IMR-90 (cell line): ENCODE measurements around the gene HDGFL3. TPM values are rescaled to one million over a fixed set of nuclear protein-coding genes. Genes with fewer than 3 reads are reported as not detected.

Experiments used
- ATAC-seq: fragments of 200-7000 bp; cut with Tn5 transposase; 2 replicates; pipeline ENCODE4 v1.9.1; 2020; ENCODE audit warnings: low read depth, mild to moderate bottlenecking, moderate library complexity
- BruUV-seq: library from RNA; stranded (reverse); fragments of 400-500 nt; replicated peaks from 2 replicates; lab custom pipeline; 2021; lab: Mats Ljungman, UMichigan
- CTCF ChIA-PET: fragments of 300-600 bp; formaldehyde crosslinking; extraction: SDS; loops from one replicate; lab custom pipeline; 2021; ENCODE audit warnings: antibody characterized with exemption; lab: Yijun Ruan, JAX
- POLR2A ChIA-PET: fragments of 300-600 bp; sonication (Branson Sonifier 250); formaldehyde crosslinking; loops from one replicate; lab custom pipeline; 2022; ENCODE audit warnings: antibody characterized with exemption; ENCODE audit not compliant: unreplicated experiment; lab: Charles Lee
- DNase-seq: peaks from one replicate; pipeline ENCODE4 v3.0.0; 2013
- H2AFZ ChIP-seq: replicated peaks from 2 replicates; pipeline ENCODE3; 2013; ENCODE audit warnings: low read length, mild to moderate bottlenecking; ENCODE audit not compliant: poor library complexity
- H2AK5ac ChIP-seq: 2 replicates; pipeline ENCODE4 v1.6.1; 2013; ENCODE audit warnings: low read depth, low read length, inconsistent platforms
- H2AK9ac ChIP-seq: replicated peaks from 2 replicates; pipeline ENCODE3; 2013; ENCODE audit warnings: mild to moderate bottlenecking, low read depth, low read length, moderate library complexity; ENCODE audit not compliant: poor library complexity
- H2BK120ac ChIP-seq: 2 replicates; pipeline ENCODE4 v1.6.1; 2013; ENCODE audit warnings: low read depth, low read length, inconsistent platforms
- H2BK15ac ChIP-seq: 3 replicates; pipeline ENCODE4 v1.6.1; 2013; ENCODE audit warnings: low read depth, low read length, inconsistent platforms
- H2BK20ac ChIP-seq: 2 replicates; pipeline ENCODE4 v1.6.1; 2013; ENCODE audit warnings: low read depth, mild to moderate bottlenecking, inconsistent platforms, low read length, moderate library complexity
- H2BK5ac ChIP-seq: 2 replicates; pipeline ENCODE4 v1.6.1; 2013; ENCODE audit warnings: mild to moderate bottlenecking, low read depth, low read length, inconsistent platforms; ENCODE audit not compliant: poor library complexity, severe bottlenecking
- H3K14ac ChIP-seq: replicated peaks from 2 replicates; pipeline ENCODE4 v1.6.1; 2013; ENCODE audit warnings: low read depth, low read length, inconsistent platforms
- H3K18ac ChIP-seq: 2 replicates; pipeline ENCODE4 v1.6.1; 2013; ENCODE audit warnings: low read depth, low read length, control low read depth
- H3K23ac ChIP-seq: 2 replicates; pipeline ENCODE4 v1.6.1; 2013; ENCODE audit warnings: low read depth, low read length, inconsistent platforms
- H3K27ac ChIP-seq: 2 replicates; pipeline ENCODE4 v1.5.1; 2013; ENCODE audit warnings: mild to moderate bottlenecking, control low read depth, low read length; ENCODE audit not compliant: insufficient read depth
- H3K27me3 ChIP-seq: 2 replicates; pipeline ENCODE4 v1.6.1; 2013; ENCODE audit warnings: low read length; ENCODE audit not compliant: control insufficient read depth, insufficient read depth
- H3K36me3 ChIP-seq: 2 replicates; pipeline ENCODE4 v1.6.1; 2013; ENCODE audit warnings: low read length, mixed read lengths; ENCODE audit not compliant: control insufficient read depth, insufficient read depth
- H3K4ac ChIP-seq: 2 replicates; pipeline ENCODE4 v1.6.1; 2013; ENCODE audit warnings: low read depth, low read length, inconsistent platforms
- H3K4me1 ChIP-seq: 2 replicates; pipeline ENCODE4 v1.6.1; 2013; ENCODE audit warnings: low read length, mixed read lengths; ENCODE audit not compliant: control insufficient read depth, insufficient read depth
- H3K4me2 ChIP-seq: 2 replicates; pipeline ENCODE4 v1.6.1; 2013; ENCODE audit warnings: low read depth, mild to moderate bottlenecking, control low read depth, low read length, moderate library complexity
- H3K4me3 ChIP-seq: 2 replicates; pipeline ENCODE4 v1.5.1; 2013; ENCODE audit warnings: low read depth, mild to moderate bottlenecking, control low read depth, low read length, moderate library complexity; ENCODE audit not compliant: insufficient read depth
- H3K56ac ChIP-seq: 2 replicates; pipeline ENCODE4 v1.6.1; 2013; ENCODE audit warnings: low read length, inconsistent platforms; ENCODE audit not compliant: insufficient read depth; ENCODE audit errors: extremely low read depth
- H3K79me1 ChIP-seq, 2 experiments: 2 replicates each; pipeline ENCODE4 v1.6.1; 2013; ENCODE audit warnings: low read length in 2 of 2, inconsistent platforms in 1 of 2, low read depth in 1 of 2
- H3K9ac ChIP-seq: 2 replicates; pipeline ENCODE4 v1.6.1; 2013; ENCODE audit warnings: low read depth, low read length, control low read depth
- H3K9me1 ChIP-seq: 2 replicates; pipeline ENCODE4 v1.6.1; 2013; ENCODE audit warnings: low read length, inconsistent platforms; ENCODE audit not compliant: insufficient read depth
- H3K9me3 ChIP-seq: 2 replicates; pipeline ENCODE4 v1.6.1; 2013; ENCODE audit warnings: low read length; ENCODE audit not compliant: control insufficient read depth, insufficient read depth
- H4K20me1 ChIP-seq: 2 replicates; pipeline ENCODE4 v1.6.1; 2013; ENCODE audit warnings: low read length, inconsistent platforms; ENCODE audit not compliant: insufficient read depth
- H4K5ac ChIP-seq: 2 replicates; pipeline ENCODE4 v1.6.1; 2013; ENCODE audit warnings: mild to moderate bottlenecking, low read depth, low read length, control low read depth
- H4K8ac ChIP-seq, 2 experiments: 2 replicates each; pipeline ENCODE4 v1.6.1; 2013; ENCODE audit warnings: low read depth in 2 of 2, low read length in 2 of 2, control low read depth in 1 of 2, inconsistent platforms in 1 of 2
- H4K91ac ChIP-seq: 2 replicates; pipeline ENCODE4 v1.6.1; 2013; ENCODE audit warnings: low read depth, low read length, inconsistent platforms; ENCODE audit not compliant: insufficient read depth
- CEBPB ChIP-seq: IDR thresholded peaks from 2 replicates; pipeline ENCODE4 v1.6.1; 2012; ENCODE audit warnings: low read depth, low read length, improper control_type of control experiment
- CTCF ChIP-seq: conservative IDR thresholded peaks from 2 replicates; pipeline ENCODE4 v1.5.1; 2012; ENCODE audit warnings: mild to moderate bottlenecking, low read depth, low read length, improper control_type of control experiment
- MAZ ChIP-seq: IDR thresholded peaks from 2 replicates; pipeline ENCODE4 v1.6.1; 2012; ENCODE audit warnings: low read depth, mild to moderate bottlenecking, low read length, improper control_type of control experiment, moderate library complexity, borderline replicate concordance
- MXI1 ChIP-seq: IDR thresholded peaks from 2 replicates; pipeline ENCODE4 v1.6.1; 2012; ENCODE audit warnings: low read depth, mild to moderate bottlenecking, low read length, moderate library complexity, borderline replicate concordance
- NFE2L2 ChIP-seq: fragments of 150-350 bp; IDR thresholded peaks from 2 replicates; pipeline ENCODE4 v1.6.1; 2016; ENCODE audit warnings: low read depth, mild to moderate bottlenecking, low read length
- POLR2A ChIP-seq: IDR thresholded peaks from 2 replicates; pipeline ENCODE4 v1.6.1; 2012; ENCODE audit warnings: mild to moderate bottlenecking, low read depth, low read length
- RCOR1 ChIP-seq: IDR thresholded peaks from 2 replicates; pipeline ENCODE4 v1.6.1; 2012; ENCODE audit warnings: mild to moderate bottlenecking, low read length, improper control_type of control experiment; ENCODE audit not compliant: insufficient replicate concordance
- SMC3 ChIP-seq: fragments of 150-350 bp; IDR thresholded peaks from 2 replicates; pipeline ENCODE4 v1.6.1; 2016; ENCODE audit warnings: low read depth, mild to moderate bottlenecking, antibody characterized with exemption, low read length, moderate library complexity
- WGBS, 2 experiments: methylation state at CpG; one replicate each; pipeline versions ENCODE4 v1.1.5 to v1.1.7; 2013; ENCODE audit warnings: missing lambda C conversion rate in 2 of 2; ENCODE audit not compliant: insufficient read length in 1 of 2; ENCODE audit errors: extremely low coverage in 2 of 2; 5-methylcytosine and 5-hydroxymethylcytosine counted together
- dilution Hi-C: fragments of 300-500 bp; cut with HindIII; formaldehyde crosslinking; loops from one replicate; pipeline ENCODE4 v1.14.3; 2018; ENCODE audit warnings: low sequenced_read_pairs; ENCODE audit not compliant: unreplicated experiment
- in situ Hi-C: fragments of 300-500 bp; cut with MboI; formaldehyde crosslinking; loops from 3 replicates; pipeline ENCODE4 v1.14.3; 2019; ENCODE audit warnings: low sequenced_read_pairs, inconsistent platforms, mixed read lengths
- intact Hi-C: fragments of 100-400 bp; cut with micrococcal nuclease; formaldehyde crosslinking; loops from 2 replicates; pipeline ENCODE4 v1.10.0; 2022
- polyA plus RNA-seq, 3 experiments: library from polyadenylated mRNA; depleted of rRNA; stranded (reverse); fragments of >200 nt; gene quantifications; 2 replicates each; pipeline ENCODE4 v1.2.3, GENCODE V29; 2012; ENCODE audit warnings: low replicate concordance in 1 of 3
- total RNA-seq: library from RNA; depleted of rRNA; stranded (reverse); fragments of >200 nt; gene quantifications from 2 replicates; pipeline ENCODE4 v1.2.3, GENCODE V29; 2012
- TF ChIP-seq, protein P1 (sequence below): fragments of 150-350 bp; IDR thresholded peaks from 2 replicates; pipeline ENCODE4 v1.6.1; 2017; ENCODE audit warnings: mild to moderate bottlenecking, antibody characterized with exemption, low read length, low read depth

HDGFL3 gene
- total and polyA plus RNA-seq, 2 of the 4 experiments (the other 2 are of a cell fraction): 9.5 to 18.1 TPM

DNA sequence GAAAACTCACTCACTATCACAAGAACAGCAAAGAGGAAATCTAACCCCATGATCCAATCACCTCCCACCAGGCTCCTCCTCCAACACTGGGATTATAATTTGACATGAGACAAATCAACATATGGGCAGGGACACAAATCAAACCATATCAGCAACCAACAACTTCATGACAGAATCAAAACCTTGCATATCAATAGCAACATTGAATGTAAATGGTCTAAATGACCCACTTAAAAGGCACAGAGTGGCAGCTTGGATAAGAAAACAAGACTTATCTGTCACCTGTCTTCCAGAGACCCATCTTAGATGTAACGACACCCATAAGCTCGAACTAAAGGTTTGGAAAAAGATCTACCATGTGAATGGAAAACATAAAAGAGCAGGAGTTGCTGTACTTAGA, 40.8 kb downstream of the HDGFL3 start:
- Histone ChIP-seq H2BK15ac (no peak overlapping the region), H4K20me1 (peaks cover 15% of the 10 kb centered on the region; the same call in 1 of the 2 replicates), H3K27ac (no peak overlapping the region), H3K9ac (no peak overlapping the region), H3K4me3 (no peak overlapping the region), H2AFZ (no peak overlapping the region), H3K36me3 (no peaks in the 10 kb centered on the region), H2AK5ac (no peak overlapping the region), H3K79me1 (peaks cover 29 to 62% of the 10 kb centered on the region in 2 experiments), H4K8ac (no peak overlapping the region), H2BK20ac (no peak overlapping the region), H3K4ac (no peak overlapping the region), H3K4me1 (peaks cover 4% of the 10 kb centered on the region; the same call in 1 of the 2 replicates), H2BK5ac (no peak overlapping the region), H3K9me3 (peaks cover 5% of the 10 kb centered on the region), H3K56ac (no peak overlapping the region), H2BK120ac (no peak overlapping the region), H3K14ac (no peak overlapping the region), H3K23ac (no peak overlapping the region), H3K18ac (no peak overlapping the region), H4K91ac (no peak overlapping the region), H3K27me3 (no peaks in the 10 kb centered on the region), H3K9me1 (0 out of 2 replicates have a peak, but pooled peaks cover 4% of the 10 kb centered on the region), H3K4me2 (no peak overlapping the region), H4K5ac (no peak overlapping the region), H2AK9ac (no peak overlapping the region)
- POLR2A ChIA-PET: no interaction called here
- no peak for DNase-seq
- BruUV-seq: no TSS peak
- intact Hi-C loops: no loop called here
- dilution Hi-C loops: no loop called here
- no peak for ATAC-seq
- TF ChIP-seq SMC3 (no peak), MXI1 (no peak), POLR2A (no peak), NFE2L2 (no peak), MAZ (no peak), CTCF (no peak), CEBPB (no peak), RCOR1 (no peak)
- TF ChIP-seq, protein P1, sequence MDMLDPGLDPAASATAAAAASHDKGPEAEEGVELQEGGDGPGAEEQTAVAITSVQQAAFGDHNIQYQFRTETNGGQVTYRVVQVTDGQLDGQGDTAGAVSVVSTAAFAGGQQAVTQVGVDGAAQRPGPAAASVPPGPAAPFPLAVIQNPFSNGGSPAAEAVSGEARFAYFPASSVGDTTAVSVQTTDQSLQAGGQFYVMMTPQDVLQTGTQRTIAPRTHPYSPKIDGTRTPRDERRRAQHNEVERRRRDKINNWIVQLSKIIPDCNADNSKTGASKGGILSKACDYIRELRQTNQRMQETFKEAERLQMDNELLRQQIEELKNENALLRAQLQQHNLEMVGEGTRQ: no peak
- CTCF ChIA-PET: no interaction called here
- WGBS, 2 experiments: no CpG with 5 or more reads among the region's 2 CpGs
- in situ Hi-C loops: no loop called here
